ENCODE measurements around the gene OR5AR1. TPM values are rescaled to one million over a fixed set of nuclear protein-coding genes. Genes with fewer than 3 reads are reported as not detected.
"Not testable (repeated sequence)": the region's sequence is repeated elsewhere in the genome, so short reads cannot be mapped to it uniquely, and the experiment has no call there.

OR5AR1 gene
- not detected for total RNA-seq
- long read RNA-seq, result 0 reads

DNA sequence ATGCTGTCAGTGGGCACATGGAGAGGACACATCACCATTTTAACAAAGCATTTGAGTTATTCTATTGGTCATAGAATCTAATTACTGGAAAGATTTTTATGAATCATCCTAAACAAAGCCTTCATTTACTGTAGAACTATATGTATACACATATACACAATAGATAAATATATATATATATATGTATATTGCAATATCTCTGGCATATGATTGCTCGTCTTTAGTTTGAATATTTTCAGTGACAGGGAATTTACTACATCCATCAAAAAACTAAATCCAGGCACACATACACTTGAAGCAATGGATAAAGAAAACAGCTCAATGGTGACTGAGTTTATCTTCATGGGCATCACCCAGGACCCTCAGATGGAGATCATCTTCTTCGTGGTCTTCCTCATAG is at the start of gene OR5AR1:
Gene OR5AR1 (plus strand): TSS at position 301 of the 400 bp plus-strand sequence. CDS start 0 bp downstream, at position 301.
- no peak for DNase-seq (ENCODE audit: low spot score)

DNA sequence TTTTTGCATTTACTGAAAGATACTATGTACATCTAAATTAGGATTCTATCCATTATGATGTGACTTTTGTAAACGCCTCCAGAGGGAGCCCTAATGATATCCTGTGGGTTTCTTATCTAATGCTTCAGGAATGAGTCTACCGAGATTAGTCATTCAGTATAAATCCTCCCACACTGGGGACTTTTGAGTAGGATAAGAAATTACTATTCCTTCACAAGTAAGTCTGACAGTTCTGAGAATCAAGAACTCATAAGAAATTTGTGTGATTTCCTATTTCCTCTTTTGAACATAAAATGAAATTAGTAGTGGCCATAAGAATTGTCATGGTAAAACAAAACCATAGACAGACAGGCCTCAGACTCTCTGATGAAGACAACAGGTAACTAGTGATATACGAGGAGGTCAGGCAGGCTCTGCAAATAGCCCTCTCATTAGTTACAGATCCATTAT is 38.8 kb upstream of the OR5AR1 start:
- no peak for DNase-seq (ENCODE audit: low spot score)

- no peak for DNase-seq (ENCODE audit: low spot score)
Observed at GRCh38 chr11:56625946-56626345, 37.5 kb upstream of the OR5AR1 start.

DNA sequence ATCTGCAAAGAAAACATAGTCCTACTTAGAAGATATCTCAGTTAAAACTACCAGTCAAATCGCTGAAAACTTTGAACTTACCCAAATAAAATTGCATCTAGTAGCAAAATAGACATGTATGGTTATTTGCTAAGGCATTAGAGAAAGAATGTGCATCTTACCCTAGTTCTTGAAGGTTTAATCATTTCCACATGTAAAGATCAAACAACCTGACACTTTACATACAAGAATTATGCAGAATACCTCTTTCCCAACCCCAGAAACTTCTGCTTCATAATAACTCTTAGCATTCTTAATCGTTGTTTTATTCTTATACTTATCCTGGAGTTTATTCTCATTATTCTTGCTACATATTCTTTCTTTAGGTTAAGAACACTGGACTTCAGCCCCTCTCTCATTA is 31.2 kb upstream of the OR5AR1 start:
- DNase-seq (ENCODE audit: low spot score), result no peak

DNA sequence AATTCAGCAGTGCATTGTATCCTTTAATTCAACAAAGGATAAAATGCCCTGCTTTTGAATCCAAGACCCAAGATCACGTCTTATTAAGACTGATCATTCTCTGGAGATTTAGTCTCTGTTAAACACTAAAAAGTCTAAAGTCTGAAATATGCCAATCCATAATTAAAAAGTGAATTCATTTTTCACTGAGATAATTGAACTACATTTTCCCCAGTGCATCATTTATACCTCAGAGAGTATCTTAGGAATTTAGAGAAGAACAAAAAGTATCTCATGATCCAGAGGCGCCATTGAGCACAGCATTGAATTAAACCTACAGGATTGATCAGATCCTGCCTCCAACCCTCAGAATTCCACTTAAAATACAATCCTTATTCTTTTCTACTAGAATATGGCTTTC is 26.6 kb upstream of the OR5AR1 start:
- DNase-seq (ENCODE audit: low spot score), result no peak

- DNase-seq (ENCODE audit: low spot score), result no peak
Observed at GRCh38 chr11:56637500-56637899, 26.0 kb upstream of the OR5AR1 start.

- DNase-seq (ENCODE audit: low spot score), result no peak
Observed at GRCh38 chr11:56642339-56642738, 21.1 kb upstream of the OR5AR1 start, which contains the start of gene OR5AP2. Gene OR5AP2, minus strand, starts transcription at chr11:56642439. Its CDS starts 0 bp downstream, at chr11:56642439.

DNA sequence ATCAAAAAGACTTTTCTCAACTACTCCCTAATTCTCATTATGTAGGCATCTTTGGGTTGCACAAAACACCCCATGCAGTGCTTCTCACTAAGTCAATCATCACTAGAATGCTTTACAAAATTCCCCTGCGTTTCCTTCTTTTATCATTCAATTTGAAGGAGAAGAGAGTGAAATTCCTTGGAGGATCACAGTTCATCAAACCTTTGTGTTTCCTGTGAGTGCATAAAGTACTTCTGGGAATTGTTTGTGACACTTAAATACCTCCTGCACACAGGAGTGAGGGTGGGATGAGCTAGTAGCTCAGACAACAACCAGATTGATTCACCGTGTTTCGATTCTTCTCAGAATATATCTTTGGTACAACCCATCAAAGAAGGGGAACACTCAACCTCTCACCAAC is 3.7 kb upstream of the OR5AR1 start:
- no peak for DNase-seq (ENCODE audit: low spot score)

DNA sequence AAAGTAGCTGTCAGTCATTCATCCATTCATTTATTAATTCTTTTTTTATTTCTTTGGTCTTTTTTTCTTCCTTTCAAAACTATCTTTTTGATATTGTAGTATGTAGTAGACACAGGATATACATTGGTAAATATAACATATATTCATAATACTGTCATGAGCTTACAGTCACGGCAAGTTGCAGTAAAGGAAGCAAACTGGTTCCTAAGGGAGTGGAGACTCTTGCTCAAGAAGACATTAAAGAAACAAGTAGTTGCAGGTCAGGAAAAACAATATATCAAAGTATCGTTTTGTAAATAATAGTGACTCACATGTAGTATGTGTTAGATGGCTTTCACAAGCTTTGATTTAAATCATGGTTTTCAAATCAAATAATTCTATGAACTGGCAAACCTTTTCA is 7.5 kb downstream of the OR5AR1 start:
- no peak for DNase-seq (ENCODE audit: low spot score)

- no peak for DNase-seq (ENCODE audit: low spot score)
Observed at GRCh38 chr11:56688554-56689100, 25.1 kb downstream of the OR5AR1 start.

- not testable (repeated sequence) for DNase-seq (ENCODE audit: low spot score)
Observed at GRCh38 chr11:56691179-56691578, 27.7 kb downstream of the OR5AR1 start.

- DNase-seq (ENCODE audit: low spot score), result no peak
Observed at GRCh38 chr11:56693428-56693827, 29.9 kb downstream of the OR5AR1 start.

GRCh38 chr11:56698795-56699194 is 35.3 kb downstream of the OR5AR1 start, which contains the start of gene OR9G1:
Gene OR9G1, plus strand, starts transcription at chr11:56699095. Its CDS starts 1,293 bp downstream, at chr11:56700388.
- no peak for DNase-seq (ENCODE audit: low spot score)

DNA sequence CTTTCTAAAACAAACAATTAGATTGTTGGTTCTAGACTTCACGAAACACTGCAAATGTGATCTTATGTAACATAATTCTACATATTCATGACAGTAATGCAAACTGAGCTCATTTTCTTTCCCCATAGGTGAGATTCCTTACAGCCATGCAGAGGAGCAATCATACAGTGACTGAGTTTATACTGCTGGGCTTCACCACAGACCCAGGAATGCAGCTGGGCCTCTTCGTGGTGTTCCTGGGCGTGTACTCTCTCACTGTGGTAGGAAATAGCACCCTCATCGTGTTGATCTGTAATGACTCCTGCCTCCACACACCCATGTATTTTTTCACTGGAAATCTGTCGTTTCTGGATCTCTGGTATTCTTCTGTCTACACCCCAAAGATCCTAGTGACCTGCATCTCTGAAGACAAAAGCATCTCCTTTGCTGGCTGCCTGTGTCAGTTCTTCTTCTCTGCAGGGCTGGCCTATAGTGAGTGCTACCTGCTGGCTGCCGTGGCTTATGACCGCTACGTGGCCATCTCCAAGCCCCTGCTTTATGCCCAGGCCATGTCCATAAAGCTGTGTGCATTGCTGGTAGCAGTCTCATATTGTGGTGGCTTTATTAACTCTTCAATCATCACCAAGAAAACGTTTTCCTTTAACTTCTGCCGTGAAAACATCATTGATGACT is 36.9 kb downstream of the OR5AR1 start:
- no peak for DNase-seq (ENCODE audit: low spot score)

DNA sequence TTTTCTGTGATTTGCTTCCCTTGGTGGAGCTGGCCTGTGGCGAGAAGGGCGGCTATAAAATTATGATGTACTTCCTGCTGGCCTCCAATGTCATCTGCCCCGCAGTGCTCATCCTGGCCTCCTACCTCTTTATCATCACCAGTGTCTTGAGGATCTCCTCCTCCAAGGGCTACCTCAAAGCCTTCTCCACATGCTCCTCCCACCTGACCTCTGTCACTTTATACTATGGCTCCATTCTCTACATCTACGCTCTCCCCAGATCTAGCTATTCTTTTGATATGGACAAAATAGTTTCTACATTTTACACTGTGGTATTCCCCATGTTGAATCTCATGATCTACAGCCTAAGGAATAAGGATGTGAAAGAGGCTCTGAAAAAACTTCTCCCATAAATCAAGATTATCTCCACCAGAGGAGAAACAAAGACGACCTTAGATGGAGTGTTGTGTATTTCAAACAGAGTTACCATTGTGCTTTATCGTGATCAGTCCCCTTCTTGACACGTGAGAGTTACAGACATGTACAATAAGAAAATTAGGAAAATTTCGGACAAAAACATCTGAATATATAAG is 37.5 kb downstream of the OR5AR1 start:
- DNase-seq (ENCODE audit: low spot score), result no peak

- DNase-seq (ENCODE audit: low spot score), result no peak
Observed at GRCh38 chr11:56705784-56706396, 42.4 kb downstream of the OR5AR1 start.

DNA sequence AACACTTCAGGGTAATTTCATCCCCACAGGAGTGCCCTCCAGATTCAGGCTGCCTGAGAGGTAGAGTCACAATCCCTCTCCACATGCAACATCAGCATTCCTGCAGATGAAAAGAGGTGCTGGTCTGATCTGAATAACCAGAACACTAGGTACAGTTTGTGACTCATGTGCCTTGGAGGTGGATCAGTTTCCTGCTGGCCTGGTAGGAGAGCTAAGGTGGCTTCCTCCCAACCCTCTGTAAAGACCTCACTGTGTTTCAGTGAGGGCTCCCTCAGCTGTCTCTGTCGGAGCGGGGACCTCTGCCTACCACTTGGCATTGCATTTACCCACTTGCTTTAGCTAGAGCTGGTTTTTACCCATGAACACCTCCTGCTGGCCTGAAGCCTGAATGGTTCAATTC is 43.0 kb downstream of the OR5AR1 start:
- no peak for DNase-seq (ENCODE audit: low spot score)

DNA sequence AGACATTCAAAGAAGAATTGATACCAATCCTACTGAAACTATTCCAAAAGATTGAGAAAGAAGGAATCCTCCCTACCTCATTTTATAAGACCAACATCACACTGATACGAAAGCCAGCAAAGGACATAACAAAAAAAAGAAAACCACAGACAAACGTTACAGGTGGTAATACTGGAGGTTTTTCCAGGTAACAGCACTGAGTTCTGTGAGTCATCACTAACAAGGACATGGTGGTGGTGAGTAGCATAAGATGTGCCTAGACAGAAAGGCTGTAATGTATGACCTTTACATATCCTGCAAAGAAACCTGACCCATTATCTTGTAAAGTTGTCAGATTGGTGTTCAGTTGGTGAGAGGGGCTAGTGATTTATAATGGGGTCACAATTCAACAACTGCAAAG is 50.7 kb downstream of the OR5AR1 start:
- no peak for DNase-seq (ENCODE audit: low spot score)

All from mesenteric fat pad (tissue), 1 donor.